Astrocyte of the spinal cord (primary cell): Measurements from ENCODE around the gene GP2.
"Not testable (repeated sequence)": the region's sequence is repeated elsewhere in the genome, so short reads cannot be mapped to it uniquely, and the experiment has no call there.

Experiments used
- DNase-seq: peaks from one replicate; pipeline ENCODE4 v3.0.0; 2011; ENCODE audit warnings: low read depth, low spot score
- H3K4me3 ChIP-seq: 2 replicates; pipeline ENCODE4 v1.5.1; 2011; ENCODE audit warnings: low read depth, mild to moderate bottlenecking, low read length, moderate library complexity
- in situ Hi-C: cut with HindIII; loops from 2 replicates; pipeline ENCODE4 v1.10.0; 2017; ENCODE audit warnings: low sequenced_read_pairs
- TF ChIP-seq, protein P1 (sequence below): IDR thresholded peaks from 2 replicates; pipeline ENCODE4 v1.5.1; 2012; ENCODE audit warnings: low read depth, mild to moderate bottlenecking, low read length, inconsistent platforms

The GP2 gene

DNA sequence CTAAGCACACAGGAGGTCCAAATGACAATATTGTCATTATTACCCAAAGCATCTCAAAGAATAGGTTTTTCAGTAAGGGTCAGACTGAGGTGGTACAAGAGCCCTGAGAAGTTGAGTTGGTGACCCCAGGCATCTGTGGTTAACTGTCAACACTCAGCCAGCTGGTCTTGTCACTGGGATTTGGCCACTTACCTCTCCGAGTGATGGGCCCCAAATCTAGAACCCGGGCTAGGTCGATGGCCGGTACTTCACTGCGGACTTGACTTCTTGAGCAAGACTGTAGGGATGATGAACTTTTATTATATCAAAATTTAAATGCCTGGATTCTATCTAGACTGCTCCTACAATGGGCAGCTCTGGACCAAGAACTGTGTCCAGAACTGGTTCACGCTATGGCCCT lies 11.5 kb downstream of the GP2 start:
- no peak overlapping the region for H3K4me3 ChIP-seq
- TF ChIP-seq, protein P1, sequence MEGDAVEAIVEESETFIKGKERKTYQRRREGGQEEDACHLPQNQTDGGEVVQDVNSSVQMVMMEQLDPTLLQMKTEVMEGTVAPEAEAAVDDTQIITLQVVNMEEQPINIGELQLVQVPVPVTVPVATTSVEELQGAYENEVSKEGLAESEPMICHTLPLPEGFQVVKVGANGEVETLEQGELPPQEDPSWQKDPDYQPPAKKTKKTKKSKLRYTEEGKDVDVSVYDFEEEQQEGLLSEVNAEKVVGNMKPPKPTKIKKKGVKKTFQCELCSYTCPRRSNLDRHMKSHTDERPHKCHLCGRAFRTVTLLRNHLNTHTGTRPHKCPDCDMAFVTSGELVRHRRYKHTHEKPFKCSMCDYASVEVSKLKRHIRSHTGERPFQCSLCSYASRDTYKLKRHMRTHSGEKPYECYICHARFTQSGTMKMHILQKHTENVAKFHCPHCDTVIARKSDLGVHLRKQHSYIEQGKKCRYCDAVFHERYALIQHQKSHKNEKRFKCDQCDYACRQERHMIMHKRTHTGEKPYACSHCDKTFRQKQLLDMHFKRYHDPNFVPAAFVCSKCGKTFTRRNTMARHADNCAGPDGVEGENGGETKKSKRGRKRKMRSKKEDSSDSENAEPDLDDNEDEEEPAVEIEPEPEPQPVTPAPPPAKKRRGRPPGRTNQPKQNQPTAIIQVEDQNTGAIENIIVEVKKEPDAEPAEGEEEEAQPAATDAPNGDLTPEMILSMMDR, result no peak
- DNase-seq, result no peak
- in situ Hi-C loops, result no loop called here

DNA sequence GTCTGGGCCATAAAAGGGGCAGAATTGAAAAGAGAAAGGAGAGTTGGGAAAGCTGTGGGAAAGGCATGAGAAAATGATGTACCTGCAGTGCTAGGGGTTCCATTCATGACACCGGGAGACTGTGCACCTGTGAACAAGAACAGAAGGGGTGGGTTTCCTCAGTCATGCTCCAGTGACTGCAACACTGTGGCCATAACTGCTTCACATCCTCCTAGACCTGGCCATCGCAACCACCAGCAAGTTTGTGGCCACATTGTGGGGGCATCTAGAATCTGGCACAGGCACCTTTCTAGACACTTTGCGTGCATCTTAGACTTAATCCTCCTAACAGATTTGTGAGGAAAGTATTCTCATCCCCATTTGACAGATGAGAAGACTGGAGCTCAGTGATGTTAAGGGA lies 12.7 kb downstream of the GP2 start:
- DNase-seq, result no peak
- TF ChIP-seq, protein P1, result no peak

DNA sequence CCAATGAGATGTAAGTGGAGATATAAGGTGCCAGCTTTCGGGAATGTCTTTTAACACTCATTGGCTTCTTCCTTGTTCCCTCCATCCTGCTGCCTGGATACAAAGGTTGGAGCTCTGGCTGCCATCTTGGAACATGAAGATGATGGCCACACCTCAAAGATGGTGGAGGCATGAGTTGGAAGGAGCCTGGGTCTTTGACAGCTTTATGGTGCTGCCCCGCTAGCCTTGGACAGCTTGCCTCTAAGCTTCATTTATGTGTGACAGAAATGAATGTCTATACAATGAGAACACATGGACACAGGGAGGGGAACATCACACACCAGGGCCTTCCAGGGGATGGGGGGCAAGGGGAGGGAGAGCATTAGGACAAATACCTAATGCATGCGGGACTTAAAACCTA lies 13.6 kb downstream of the GP2 start:
- DNase-seq, result no peak
- in situ Hi-C loops, result no loop called here
- H3K4me3 ChIP-seq, result no peak overlapping the region
- TF ChIP-seq, protein P1, result no peak

More for the DNA sequence above, 12.7 kb downstream of the GP2 start:
- in situ Hi-C loops, result no loop called here
- no peak overlapping the region for H3K4me3 ChIP-seq

DNA sequence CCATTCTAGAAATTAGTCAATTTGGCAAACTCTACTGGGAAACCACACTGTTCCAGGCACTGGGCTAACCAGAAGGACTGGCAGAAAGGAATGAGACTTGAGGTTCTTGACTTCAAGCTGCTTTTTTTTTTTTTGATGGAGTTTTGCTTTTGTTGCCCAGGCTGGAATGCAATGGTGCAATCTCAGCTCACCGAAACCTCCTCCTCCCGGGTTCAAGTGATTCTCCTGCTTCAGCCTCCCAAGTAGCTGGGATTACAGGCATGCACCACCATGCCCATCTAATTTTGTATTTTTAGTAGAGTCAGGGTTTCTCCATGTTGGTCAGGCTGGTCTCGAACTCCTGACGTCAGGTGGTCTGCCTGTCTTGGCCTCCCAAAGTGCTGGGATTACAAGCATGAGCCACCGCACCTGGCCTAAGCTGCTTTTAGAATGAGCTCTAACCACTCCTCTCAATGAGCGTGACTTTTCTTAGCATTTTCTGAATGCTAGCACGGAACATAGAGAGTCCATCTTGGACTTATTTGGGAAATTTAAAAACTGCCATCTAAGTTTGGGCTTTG lies 14.7 kb downstream of the GP2 start:
- in situ Hi-C loops, result not testable (repeated sequence)

DNA sequence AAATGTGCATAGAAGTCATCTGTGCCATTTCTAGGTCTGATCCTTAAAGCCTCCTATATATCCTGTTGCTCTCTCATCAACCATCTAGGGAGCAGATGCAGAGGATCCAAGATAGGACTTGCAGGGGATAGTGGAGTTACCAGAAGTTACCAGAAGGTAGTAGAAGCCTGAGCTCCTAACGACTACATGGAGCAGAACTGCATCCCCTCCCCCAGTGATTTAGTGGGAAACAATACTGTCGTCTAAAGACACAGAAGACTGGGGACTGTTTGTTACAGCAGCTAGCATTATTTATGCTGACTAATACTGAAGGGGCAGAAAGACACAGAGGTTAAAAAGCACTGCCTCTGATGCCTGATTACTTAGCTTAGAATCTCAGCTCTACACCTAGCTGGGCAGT lies 15.8 kb downstream of the GP2 start:
- no peak overlapping the region for H3K4me3 ChIP-seq
- no peak for DNase-seq
- in situ Hi-C loops, result no loop called here
- TF ChIP-seq, protein P1, result no peak

More for the DNA sequence above, 14.7 kb downstream of the GP2 start:
- DNase-seq, H3K4me3 ChIP-seq: not testable (repeated sequence)

DNA sequence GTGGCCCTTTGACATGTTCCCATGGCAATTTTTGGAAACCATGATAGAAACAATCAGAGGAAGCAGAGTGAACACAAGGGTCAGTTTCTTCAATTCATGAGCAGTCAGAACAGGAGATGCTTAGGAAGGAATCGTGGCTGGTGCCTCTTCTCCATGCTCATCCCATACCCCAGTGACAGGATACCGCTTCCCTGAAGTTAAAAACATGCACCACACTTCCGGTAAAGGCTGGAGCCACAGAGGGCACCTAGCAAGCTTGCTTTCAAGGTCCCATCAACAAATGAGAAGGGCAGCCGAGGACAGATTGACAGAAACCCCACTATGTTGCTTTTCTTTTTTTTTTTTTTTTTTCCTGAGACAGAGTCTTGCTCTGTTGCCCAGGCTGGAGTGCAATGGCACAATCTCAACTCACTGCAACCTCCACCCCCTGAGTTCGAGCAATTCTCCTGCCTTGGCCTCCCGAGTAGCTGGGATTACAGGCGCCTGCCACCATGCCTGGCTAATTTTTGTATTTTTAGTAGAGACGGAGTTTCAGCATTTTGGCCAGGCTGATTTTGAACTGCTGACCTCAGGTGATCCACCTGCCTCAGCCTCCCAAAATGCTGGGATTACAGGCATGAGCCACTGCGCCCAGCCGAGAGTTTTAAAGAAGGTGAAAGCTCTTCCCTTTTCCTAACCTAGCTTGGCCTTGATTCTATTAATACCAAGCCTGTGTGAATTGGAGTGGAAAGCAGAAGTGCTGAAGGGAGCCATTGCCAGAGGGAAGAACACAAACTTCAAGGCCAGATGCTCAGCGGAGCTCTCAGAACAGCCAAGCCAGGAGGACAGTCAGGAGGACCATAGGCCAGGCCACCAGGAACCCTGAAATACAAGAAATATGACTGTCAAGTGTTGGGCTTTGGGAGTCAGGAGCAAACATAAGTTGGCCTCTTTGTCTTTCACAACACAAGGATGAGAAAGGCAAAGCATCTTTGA lies 16.6 kb downstream of the GP2 start:
- in situ Hi-C loops, result no loop called here
- no peak for DNase-seq
- TF ChIP-seq, protein P1, result no peak
- H3K4me3 ChIP-seq, result no peak overlapping the region

DNA sequence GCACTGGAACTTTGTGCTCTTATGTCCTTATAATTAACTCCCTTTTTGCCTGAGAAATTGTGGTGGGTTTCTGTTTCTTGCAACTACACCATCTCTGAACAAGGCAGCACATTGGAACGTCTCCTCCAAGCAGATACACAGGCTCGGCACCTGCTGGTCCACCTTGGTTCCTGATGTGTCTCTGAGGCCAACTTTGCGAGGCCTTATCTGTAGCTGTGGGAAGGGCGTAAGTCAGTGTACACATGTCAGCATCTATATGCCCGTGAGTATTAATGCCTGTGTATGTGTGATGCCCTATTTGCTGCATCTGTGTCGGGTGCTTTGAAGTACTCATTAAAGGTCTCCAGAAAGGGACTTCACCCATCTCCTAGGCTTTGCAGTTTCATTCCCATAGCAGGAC lies 17.5 kb downstream of the GP2 start:
- DNase-seq, result no peak
- TF ChIP-seq, protein P1, result no peak
- in situ Hi-C loops, result no loop called here
- no peak overlapping the region for H3K4me3 ChIP-seq
